Suprapubic skin (tissue), 4 donors: Measurements from ENCODE around the gene SENP6. TPM values are rescaled to one million over a fixed set of nuclear protein-coding genes. Genes with fewer than 3 reads are reported as not detected.

ENCODE experiments used
- DNase-seq, 2 donors: peaks; one replicate each; pipeline ENCODE4 v3.0.0-alpha.2; 2019; ENCODE audit warnings: low spot score in 2 of 2
- H3K27ac ChIP-seq: fragments of 200-600 bp; sonication (generic); one replicate; pipeline ENCODE4 v1.5.1; 2019
- H3K27me3 ChIP-seq: fragments of 200-600 bp; sonication (generic); one replicate; pipeline ENCODE4 v1.5.1; 2019
- H3K36me3 ChIP-seq: fragments of 200-600 bp; sonication (generic); one replicate; pipeline ENCODE4 v1.5.1; 2019
- H3K4me1 ChIP-seq: fragments of 200-600 bp; sonication (generic); one replicate; pipeline ENCODE4 v1.5.1; 2019
- H3K4me3 ChIP-seq: fragments of 200-600 bp; sonication (generic); one replicate; pipeline ENCODE4 v1.5.1; 2019; ENCODE audit warnings: mild to moderate bottlenecking
- H3K9me3 ChIP-seq: fragments of 200-600 bp; sonication (generic); one replicate; pipeline ENCODE4 v1.5.1; 2019
- CTCF ChIP-seq, 2 donors: fragments of 200-600 bp in 1 of 2; fragments of 450-650 bp in 1 of 2; sonication (generic) in 1 of 2; IDR thresholded peaks; one replicate each; pipeline ENCODE4 v1.5.1; 2016 to 2019; ENCODE audit warnings: antibody characterized with exemption in 2 of 2, mild to moderate bottlenecking in 1 of 2, moderate library complexity in 1 of 2
- EP300 ChIP-seq: sonication (generic); formaldehyde crosslinking; IDR thresholded peaks from one replicate; pipeline ENCODE4 v1.6.1; 2017; ENCODE audit warnings: antibody characterized with exemption
- POLR2A ChIP-seq, 2 donors: fragments of 450-650 bp; IDR thresholded peaks; one replicate each; pipeline ENCODE4 v1.6.1; 2017; ENCODE audit warnings: antibody characterized with exemption in 2 of 2, mild to moderate bottlenecking in 2 of 2, moderate library complexity in 2 of 2
- POLR2AphosphoS5 ChIP-seq, 3 donors: sonication (generic); formaldehyde crosslinking; IDR thresholded peaks; one replicate each; pipeline ENCODE4 v1.6.1; 2017; ENCODE audit warnings: antibody characterized with exemption in 3 of 3
- WGBS: methylation state at CpG from one replicate; pipeline ENCODE4 v1.1.5; 2018; 5-methylcytosine and 5-hydroxymethylcytosine counted together
- total RNA-seq, 4 donors: library from RNA; depleted of rRNA; stranded (reverse); fragments of >200 nt; gene quantifications; one replicate each; pipeline ENCODE4 v1.1.0, GENCODE V29; 2016

The SENP6 gene
- total RNA-seq, 4 donors from 2014 or later: 65.1 to 176 (median 83.2) TPM

- no peak for TF ChIP-seq POLR2A (IDR thresholded peaks at IDR 0.05)
- TF ChIP-seq POLR2AphosphoS5 (IDR thresholded peaks at IDR 0.05): no peak
- TF ChIP-seq CTCF (IDR thresholded peaks at IDR 0.05): no peak
- TF ChIP-seq EP300: no peak
- H3K4me1 ChIP-seq: peaks cover 27% of the 10 kb centered on the region
- no peak overlapping the region for H3K4me3 ChIP-seq
- no peaks in the 10 kb centered on the region for H3K27me3 ChIP-seq
- no peak for DNase-seq
- H3K36me3 ChIP-seq: no peaks in the 10 kb centered on the region
- H3K9me3 ChIP-seq: no peaks in the 10 kb centered on the region
- WGBS: 80% methylated on average over 9 of the region's 9 CpGs
- H3K27ac ChIP-seq: no peak overlapping the region
These were observed 145.7 kb downstream of the SENP6 start for GRCh38 chr6:75747152-75747992.

GRCh38 chr6:75748003-75748742, 146.5 kb downstream of the SENP6 start:
- peak overlapping the region; percentile 89 for H3K4me3 ChIP-seq
- no peaks in the 10 kb centered on the region for H3K27me3 ChIP-seq
- peak overlapping the region; percentile 84 for H3K27ac ChIP-seq
- TF ChIP-seq POLR2A (IDR thresholded peaks at IDR 0.05) (no peak), POLR2AphosphoS5 (IDR thresholded peaks at IDR 0.05) (no peak), CTCF (IDR thresholded peaks at IDR 0.05) (no peak), EP300 (no peak)
- no peak for DNase-seq
- 10% methylated on average over 17 of the region's 17 CpGs for WGBS
- peaks cover 27% of the 10 kb centered on the region for H3K4me1 ChIP-seq
- H3K9me3 ChIP-seq: no peaks in the 10 kb centered on the region
- no peaks in the 10 kb centered on the region for H3K36me3 ChIP-seq

- Histone ChIP-seq H3K4me3 (peak within 1 kb of the TSS; percentile 89), H3K27me3 (no peaks in the 10 kb centered on the region), H3K27ac (peak within 1 kb of the TSS; percentile 84), H3K9me3 (no peaks in the 10 kb centered on the region), H3K4me1 (peaks cover 27% of the 10 kb centered on the region), H3K36me3 (no peaks in the 10 kb centered on the region)
- 0% methylated on average over 5 of the region's 97 CpGs for WGBS
- peak; percentile 78 to 84 for DNase-seq
- peak in 1 of 3 donors; percentile 18 for TF ChIP-seq POLR2AphosphoS5 (IDR thresholded peaks at IDR 0.05)
- no peak for TF ChIP-seq CTCF (IDR thresholded peaks at IDR 0.05)
- TF ChIP-seq POLR2A (IDR thresholded peaks at IDR 0.05): peak; percentile 34 to 74
- TF ChIP-seq EP300: no peak
These were observed 147.3 kb downstream of the SENP6 start, which contains the start of gene MYO6 for GRCh38 chr6:75748743-75749538. Gene MYO6, plus strand, starts transcription at chr6:75749239. Its CDS starts 68,309 bp downstream, at chr6:75817548.

GRCh38 chr6:75751443-75751842, 149.8 kb downstream of the SENP6 start:
- TF ChIP-seq CTCF (IDR thresholded peaks at IDR 0.05) (no peak), POLR2A (IDR thresholded peaks at IDR 0.05) (no peak), POLR2AphosphoS5 (IDR thresholded peaks at IDR 0.05) (no peak), EP300 (no peak)
- no peak overlapping the region for H3K27ac ChIP-seq
- peaks cover 27% of the 10 kb centered on the region for H3K4me1 ChIP-seq
- no peaks in the 10 kb centered on the region for H3K36me3 ChIP-seq
- DNase-seq: no peak
- H3K27me3 ChIP-seq: no peaks in the 10 kb centered on the region
- WGBS: 72% methylated on average over 2 of the region's 2 CpGs
- no peak overlapping the region for H3K4me3 ChIP-seq
- H3K9me3 ChIP-seq: no peaks in the 10 kb centered on the region
